ENCODE measurements around the gene GALNT18.

GRCh38 chr11:11552529-11553087 lies 69.2 kb downstream of the GALNT18 start:
- TF ChIP-seq CTCF (IDR thresholded peaks at IDR 0.05) (no peak), POLR2A (IDR thresholded peaks at IDR 0.05) (no peak), POLR2AphosphoS5 (IDR thresholded peaks at IDR 0.05; ENCODE audit: insufficient read depth in 1 of 2, low read depth in 1 of 2) (no peak)
